Neural cell (in vitro differentiated cells): ENCODE results near the gene BRINP2.

Source experiments
- EZH2 ChIP-seq: fragments of 200-600, 300-800 bp; shearing (Covaris generic), sonication (generic); IDR thresholded peaks from 2 replicates; pipeline ENCODE4 v1.6.1; 2014; ENCODE audit warnings: antibody characterized with exemption, low read length, borderline replicate concordance, mild to moderate bottlenecking; ENCODE audit not compliant: insufficient read depth, poor library complexity, severe bottlenecking
- MXI1 ChIP-seq: fragments of 450-650 bp; conservative IDR thresholded peaks from 2 replicates; pipeline ENCODE4 v1.6.1; 2014; ENCODE audit warnings: antibody characterized with exemption, mild to moderate bottlenecking; ENCODE audit not compliant: poor library complexity, severe bottlenecking
- POLR2AphosphoS5 ChIP-seq: IDR thresholded peaks from 2 replicates; pipeline ENCODE4 v1.6.1; 2012
- SMC3 ChIP-seq: fragments of 450-650 bp; conservative IDR thresholded peaks from 2 replicates; pipeline ENCODE4 v1.6.1; 2014; ENCODE audit warnings: antibody characterized with exemption, mild to moderate bottlenecking, moderate library complexity; ENCODE audit not compliant: poor library complexity
- TF ChIP-seq, protein P1 (sequence below): fragments of 450-650 bp; IDR thresholded peaks from 2 replicates; pipeline ENCODE4 v1.5.1; 2014; ENCODE audit warnings: antibody characterized with exemption, mild to moderate bottlenecking, moderate library complexity; ENCODE audit not compliant: poor library complexity, severe bottlenecking
- TF ChIP-seq, protein P2 (sequence below): IDR thresholded peaks from 2 replicates; pipeline ENCODE4 v1.6.1; 2012; ENCODE audit warnings: borderline replicate concordance

DNA sequence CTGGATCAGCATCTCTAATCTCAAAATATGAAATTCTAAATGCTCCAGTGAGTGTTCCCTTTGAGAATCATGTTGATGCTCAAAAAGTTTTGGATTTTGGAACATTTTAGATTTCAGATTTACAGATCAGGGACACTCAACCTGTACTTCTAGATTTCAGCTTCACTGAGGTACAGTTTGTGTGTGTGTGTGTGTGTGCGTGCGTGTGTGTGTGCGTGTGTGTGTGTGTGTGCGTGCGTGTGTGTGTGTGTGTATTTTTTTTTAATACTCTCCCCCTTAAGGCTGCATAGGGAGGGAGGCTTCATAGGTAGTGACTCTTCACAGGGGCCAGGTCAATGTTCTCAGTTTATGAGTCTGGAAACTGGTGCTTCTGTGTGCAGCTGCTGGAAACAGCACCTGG is 77.5 kb downstream of the BRINP2 start:
- TF ChIP-seq, protein P1, sequence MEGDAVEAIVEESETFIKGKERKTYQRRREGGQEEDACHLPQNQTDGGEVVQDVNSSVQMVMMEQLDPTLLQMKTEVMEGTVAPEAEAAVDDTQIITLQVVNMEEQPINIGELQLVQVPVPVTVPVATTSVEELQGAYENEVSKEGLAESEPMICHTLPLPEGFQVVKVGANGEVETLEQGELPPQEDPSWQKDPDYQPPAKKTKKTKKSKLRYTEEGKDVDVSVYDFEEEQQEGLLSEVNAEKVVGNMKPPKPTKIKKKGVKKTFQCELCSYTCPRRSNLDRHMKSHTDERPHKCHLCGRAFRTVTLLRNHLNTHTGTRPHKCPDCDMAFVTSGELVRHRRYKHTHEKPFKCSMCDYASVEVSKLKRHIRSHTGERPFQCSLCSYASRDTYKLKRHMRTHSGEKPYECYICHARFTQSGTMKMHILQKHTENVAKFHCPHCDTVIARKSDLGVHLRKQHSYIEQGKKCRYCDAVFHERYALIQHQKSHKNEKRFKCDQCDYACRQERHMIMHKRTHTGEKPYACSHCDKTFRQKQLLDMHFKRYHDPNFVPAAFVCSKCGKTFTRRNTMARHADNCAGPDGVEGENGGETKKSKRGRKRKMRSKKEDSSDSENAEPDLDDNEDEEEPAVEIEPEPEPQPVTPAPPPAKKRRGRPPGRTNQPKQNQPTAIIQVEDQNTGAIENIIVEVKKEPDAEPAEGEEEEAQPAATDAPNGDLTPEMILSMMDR, result no peak
- TF ChIP-seq, protein P2, sequence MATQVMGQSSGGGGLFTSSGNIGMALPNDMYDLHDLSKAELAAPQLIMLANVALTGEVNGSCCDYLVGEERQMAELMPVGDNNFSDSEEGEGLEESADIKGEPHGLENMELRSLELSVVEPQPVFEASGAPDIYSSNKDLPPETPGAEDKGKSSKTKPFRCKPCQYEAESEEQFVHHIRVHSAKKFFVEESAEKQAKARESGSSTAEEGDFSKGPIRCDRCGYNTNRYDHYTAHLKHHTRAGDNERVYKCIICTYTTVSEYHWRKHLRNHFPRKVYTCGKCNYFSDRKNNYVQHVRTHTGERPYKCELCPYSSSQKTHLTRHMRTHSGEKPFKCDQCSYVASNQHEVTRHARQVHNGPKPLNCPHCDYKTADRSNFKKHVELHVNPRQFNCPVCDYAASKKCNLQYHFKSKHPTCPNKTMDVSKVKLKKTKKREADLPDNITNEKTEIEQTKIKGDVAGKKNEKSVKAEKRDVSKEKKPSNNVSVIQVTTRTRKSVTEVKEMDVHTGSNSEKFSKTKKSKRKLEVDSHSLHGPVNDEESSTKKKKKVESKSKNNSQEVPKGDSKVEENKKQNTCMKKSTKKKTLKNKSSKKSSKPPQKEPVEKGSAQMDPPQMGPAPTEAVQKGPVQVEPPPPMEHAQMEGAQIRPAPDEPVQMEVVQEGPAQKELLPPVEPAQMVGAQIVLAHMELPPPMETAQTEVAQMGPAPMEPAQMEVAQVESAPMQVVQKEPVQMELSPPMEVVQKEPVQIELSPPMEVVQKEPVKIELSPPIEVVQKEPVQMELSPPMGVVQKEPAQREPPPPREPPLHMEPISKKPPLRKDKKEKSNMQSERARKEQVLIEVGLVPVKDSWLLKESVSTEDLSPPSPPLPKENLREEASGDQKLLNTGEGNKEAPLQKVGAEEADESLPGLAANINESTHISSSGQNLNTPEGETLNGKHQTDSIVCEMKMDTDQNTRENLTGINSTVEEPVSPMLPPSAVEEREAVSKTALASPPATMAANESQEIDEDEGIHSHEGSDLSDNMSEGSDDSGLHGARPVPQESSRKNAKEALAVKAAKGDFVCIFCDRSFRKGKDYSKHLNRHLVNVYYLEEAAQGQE, result no peak
- TF ChIP-seq SMC3 (no peak), POLR2AphosphoS5 (no peak), MXI1 (no peak), EZH2 (no peak)
